ENCODE results near the gene GPR183. TPM values are rescaled to one million over a fixed set of nuclear protein-coding genes. Genes with fewer than 3 reads are reported as not detected.

Gene GPR183
- polyA plus RNA-seq, 1 donor: 2.4 TPM

- DNase-seq: no peak
Observed at GRCh38 chr13:99311748-99312492, 4.7 kb upstream of the GPR183 start.

- DNase-seq: no peak
Observed at GRCh38 chr13:99311137-99311536, 3.9 kb upstream of the GPR183 start.

GRCh38 chr13:99310382-99311031, 3.3 kb upstream of the GPR183 start:
- no peak for DNase-seq

- no peak for DNase-seq
Observed at GRCh38 chr13:99308471-99309087, 1.4 kb upstream of the GPR183 start.

- DNase-seq: no peak
Observed at GRCh38 chr13:99307648-99308339, 595 bp upstream of the GPR183 start.

GRCh38 chr13:99305566-99305965, 1.6 kb downstream of the GPR183 start:
- no peak for DNase-seq

GRCh38 chr13:99305158-99305557, 2.0 kb downstream of the GPR183 start:
- DNase-seq: no peak

- no peak for DNase-seq
Observed at GRCh38 chr13:99304541-99304940, 2.7 kb downstream of the GPR183 start.

GRCh38 chr13:99303863-99304521, 3.2 kb downstream of the GPR183 start:
- no peak for DNase-seq

GRCh38 chr13:99302637-99303505, 4.3 kb downstream of the GPR183 start:
- DNase-seq: no peak

GRCh38 chr13:99301913-99302636, 5.1 kb downstream of the GPR183 start:
- no peak for DNase-seq

GRCh38 chr13:99301056-99301838, 6.0 kb downstream of the GPR183 start:
- no peak for DNase-seq

GRCh38 chr13:99299920-99300341, 7.3 kb downstream of the GPR183 start:
- no peak for DNase-seq

- DNase-seq: no peak
Observed at GRCh38 chr13:99299256-99299919, 7.8 kb downstream of the GPR183 start.

GRCh38 chr13:99298056-99298455, 9.1 kb downstream of the GPR183 start:
- no peak for DNase-seq

GRCh38 chr13:99297331-99297730, 9.9 kb downstream of the GPR183 start:
- no peak for DNase-seq

- no peak for DNase-seq
Observed at GRCh38 chr13:99296398-99296797, 10.8 kb downstream of the GPR183 start.

GRCh38 chr13:99295488-99296252, 11.5 kb downstream of the GPR183 start:
- no peak for DNase-seq

- DNase-seq: no peak
Observed at GRCh38 chr13:99294958-99295357, 12.2 kb downstream of the GPR183 start.

Measured in hindlimb muscle (tissue), 1 donor.